Kidney epithelial cell (primary cell): Measurements from ENCODE around the gene HOXB5. TPM values are rescaled to one million over a fixed set of nuclear protein-coding genes. Genes with fewer than 3 reads are reported as not detected.
A peak's percentile ranks its signal among the peaks of the same experiment; 100 is the strongest.

Experiments
- DNase-seq: peaks from one replicate; pipeline ENCODE4 v3.0.0-alpha.2; 2010; ENCODE audit warnings: low read depth
- H3K27me3 ChIP-seq: 2 replicates; pipeline ENCODE4 v1.6.0; 2011; ENCODE audit warnings: low read length; ENCODE audit not compliant: control insufficient read depth, insufficient read depth
- H3K36me3 ChIP-seq: 2 replicates; pipeline ENCODE4 v1.5.1; 2011; ENCODE audit warnings: low read length; ENCODE audit not compliant: control insufficient read depth, insufficient read depth
- H3K4me3 ChIP-seq: 2 replicates; pipeline ENCODE4 v1.5.1; 2011; ENCODE audit warnings: low read depth, mild to moderate bottlenecking, control low read depth, low read length
- CTCF ChIP-seq: IDR thresholded peaks from 2 replicates; pipeline ENCODE4 v1.5.1; 2011; ENCODE audit warnings: mild to moderate bottlenecking, moderate library complexity, low read length, control low read depth, inconsistent platforms; ENCODE audit not compliant: insufficient read depth, poor library complexity, severe bottlenecking
- total RNA-seq: library from RNA; depleted of rRNA; stranded (reverse); fragments of >200 nt; gene quantifications from 2 replicates; pipeline ENCODE4 v1.2.3, GENCODE V29; 2015

Gene HOXB5
- total RNA-seq, 1 donor from 2014 or later = 3.6 TPM

GRCh38 chr17:48567209-48567608, 26.4 kb downstream of the HOXB5 start:
- no peak overlapping the region for H3K4me3 ChIP-seq
- peaks cover 3% of the 10 kb centered on the region for H3K36me3 ChIP-seq
- no peak for TF ChIP-seq CTCF
- DNase-seq = no peak
- H3K27me3 ChIP-seq = no peaks in the 10 kb centered on the region

GRCh38 chr17:48566717-48567116, 26.9 kb downstream of the HOXB5 start:
- H3K27me3 ChIP-seq = no peaks in the 10 kb centered on the region
- peaks cover 3% of the 10 kb centered on the region for H3K36me3 ChIP-seq
- DNase-seq = no peak
- TF ChIP-seq CTCF = no peak
- H3K4me3 ChIP-seq = no peak overlapping the region

- no peak for TF ChIP-seq CTCF
- peaks cover 3% of the 10 kb centered on the region for H3K36me3 ChIP-seq
- no peak for DNase-seq
- no peak overlapping the region for H3K4me3 ChIP-seq
- no peaks in the 10 kb centered on the region for H3K27me3 ChIP-seq
These were observed 27.5 kb downstream of the HOXB5 start for GRCh38 chr17:48565925-48566710.

GRCh38 chr17:48565022-48565554, 28.5 kb downstream of the HOXB5 start:
- no peaks in the 10 kb centered on the region for H3K27me3 ChIP-seq
- DNase-seq = no peak
- H3K4me3 ChIP-seq = peak overlapping the region; percentile 40
- TF ChIP-seq CTCF = no peak
- peaks cover 3% of the 10 kb centered on the region for H3K36me3 ChIP-seq

- Histone ChIP-seq H3K4me3 (peak overlapping the region; percentile 40), H3K27me3 (no peaks in the 10 kb centered on the region), H3K36me3 (peaks cover 3% of the 10 kb centered on the region)
- no peak for DNase-seq
- no peak for TF ChIP-seq CTCF
These were observed 29.2 kb downstream of the HOXB5 start for GRCh38 chr17:48564188-48565021.
